ENCODE measurements around the gene PHYHIPL. TPM values are rescaled to one million over a fixed set of nuclear protein-coding genes. Genes with fewer than 3 reads are reported as not detected.

PHYHIPL gene
- not detected in 2 replicates for total RNA-seq

GRCh38 chr10:59176241-59177030 is at the start of gene PHYHIPL:
Gene PHYHIPL (plus strand): TSS chr10:59176643. CDS start chr10:59176854, 211 bp downstream.

Other genes with a start within 250 kb of the PHYHIPL start
- 0.11 and 0.50 TPM in 2 replicates for gene FAM13C, start 185.9 kb downstream of the PHYHIPL start, total RNA-seq